Stimulated activated CD8-positive, alpha-beta memory T cell treated with anti-CD3 and anti-CD28 coated beads, Interleukin-7, amount 100 ng/mL, for 1 hour (primary cell): Measurements from ENCODE around the gene ANKMY1.
A peak's percentile ranks its signal among the peaks of the same experiment; 100 is the strongest.
"Not testable (repeated sequence)": the region's sequence is repeated elsewhere in the genome, so short reads cannot be mapped to it uniquely, and the experiment has no call there.

ENCODE experiments used
- DNase-seq, 2 donors: peaks; one replicate each; pipeline ENCODE4 v3.0.0-alpha.2; 2020; ENCODE audit warnings: low read depth in 2 of 2

The ANKMY1 gene

GRCh38 chr2:240521885-240522284 lies 35.9 kb downstream of the ANKMY1 start:
- not testable (repeated sequence) for DNase-seq

GRCh38 chr2:240520974-240521350 lies 36.8 kb downstream of the ANKMY1 start:
- DNase-seq: no peak

DNA sequence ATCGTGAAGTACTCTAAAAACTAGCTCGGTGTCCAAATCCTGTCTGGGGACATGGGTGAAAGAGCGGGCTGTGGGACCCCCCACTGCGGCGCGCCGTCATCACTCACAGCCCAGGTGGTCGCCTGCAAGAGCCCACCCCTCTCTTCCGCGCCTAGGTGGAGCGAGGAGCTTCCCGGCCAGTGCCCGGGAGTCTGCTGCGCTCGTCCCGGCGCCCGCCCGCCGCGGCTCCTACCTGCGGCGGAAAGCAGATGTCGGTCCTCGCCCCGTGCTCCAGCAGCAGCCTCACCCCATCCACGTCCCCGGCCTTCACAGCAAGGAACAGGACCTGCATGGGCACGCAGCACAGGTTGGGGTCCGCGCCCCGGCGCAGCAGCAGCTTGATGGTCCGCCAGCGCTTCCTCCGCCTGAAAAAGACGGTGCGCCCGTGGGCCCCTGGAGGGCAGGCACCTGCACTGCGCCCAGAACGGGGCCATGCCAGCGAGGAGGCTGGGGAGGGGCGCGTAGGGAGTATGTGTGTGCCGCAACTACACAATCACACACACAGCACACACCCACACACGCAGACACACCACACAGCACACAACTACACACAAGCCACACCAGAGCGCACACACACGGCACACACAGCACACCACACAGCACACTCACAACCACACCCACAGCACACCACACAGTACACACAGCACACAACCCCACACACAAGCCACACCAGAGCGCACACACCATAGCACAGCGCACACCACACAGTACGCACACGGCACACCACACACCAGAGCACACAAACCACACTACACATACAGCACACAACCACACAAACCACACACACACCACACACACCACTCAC lies 37.4 kb downstream of the ANKMY1 start:
- DNase-seq: no peak

GRCh38 chr2:240519396-240520129 lies 38.2 kb downstream of the ANKMY1 start:
- DNase-seq: no peak

- no peak for DNase-seq
Observed at GRCh38 chr2:240518981-240519380, 38.8 kb downstream of the ANKMY1 start.

DNA sequence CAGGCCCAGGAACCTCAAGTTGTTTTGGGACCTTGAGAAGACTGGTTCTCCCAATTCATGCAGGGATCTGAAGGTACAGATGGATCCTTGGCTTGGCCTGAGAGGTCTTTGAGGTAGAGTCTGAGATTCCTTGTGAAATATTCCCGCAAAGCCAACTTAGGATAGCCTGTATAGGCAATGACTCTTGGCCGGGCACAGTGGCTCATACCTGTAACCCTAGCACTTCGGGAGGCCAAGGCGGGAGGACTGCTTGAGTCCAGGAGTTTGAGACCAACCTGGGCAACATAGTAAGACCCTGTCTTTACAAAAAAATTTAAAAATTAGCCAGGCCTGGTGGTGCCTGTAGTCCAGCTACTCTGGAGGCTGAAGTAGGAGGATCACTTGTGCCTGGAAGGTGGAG lies 40.4 kb downstream of the ANKMY1 start:
- DNase-seq: no peak

DNA sequence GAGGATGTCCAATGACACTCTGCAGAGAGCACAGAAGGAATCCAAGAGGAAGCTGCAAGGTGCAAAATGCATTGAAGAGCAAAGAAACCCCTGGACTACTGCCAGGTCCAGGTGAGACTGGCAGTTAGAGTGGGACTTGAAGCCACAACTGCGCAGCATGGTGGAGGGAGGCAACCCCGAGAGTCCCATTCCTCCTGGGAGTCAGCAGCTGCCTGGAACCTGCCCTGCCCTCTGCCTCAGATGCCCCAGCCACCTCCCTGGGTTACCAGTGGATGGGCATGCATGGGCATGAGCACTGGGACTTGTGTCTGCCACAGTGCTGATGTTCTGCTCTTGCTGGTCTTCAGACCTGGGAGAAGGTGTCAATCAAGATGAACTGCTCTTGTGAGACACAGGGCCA lies 43.2 kb downstream of the ANKMY1 start:
- no peak for DNase-seq

DNA sequence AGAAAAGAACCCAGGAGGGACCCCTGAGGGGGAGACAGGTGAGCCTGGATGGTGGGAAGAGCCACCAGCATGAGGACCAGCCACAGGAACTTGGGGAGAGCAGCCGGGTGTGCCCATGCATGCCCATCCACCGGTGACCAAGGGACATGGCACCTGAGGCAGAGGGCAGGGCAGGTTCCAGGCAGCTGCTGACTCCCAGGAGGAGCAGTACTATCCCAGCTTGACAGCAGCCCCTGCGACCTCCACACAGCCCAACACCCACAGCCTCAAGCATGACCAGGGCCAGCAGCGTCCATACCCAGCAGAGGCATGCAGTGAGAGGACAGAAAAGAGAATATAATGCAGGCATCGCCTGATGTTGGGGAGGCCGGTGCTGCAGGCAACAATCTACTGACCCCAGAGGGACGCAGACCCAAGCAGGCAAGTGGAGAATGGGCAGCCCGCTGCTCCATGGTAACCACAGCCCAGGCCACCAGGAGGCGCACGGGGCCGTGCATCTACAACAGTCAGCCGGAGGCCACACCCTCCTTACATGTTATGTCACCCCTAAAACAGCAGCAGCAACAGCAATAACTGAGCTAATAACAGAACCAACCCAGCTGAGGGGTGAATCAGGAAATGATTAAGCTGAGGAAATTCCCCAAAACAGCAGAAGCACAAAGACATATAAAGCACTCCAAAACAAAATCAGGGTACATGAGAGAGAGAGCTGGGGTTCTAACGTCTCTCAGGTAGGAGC lies 44.1 kb downstream of the ANKMY1 start:
- peak; percentile 56 to 71 for DNase-seq

GRCh38 chr2:240512666-240513535 lies 44.9 kb downstream of the ANKMY1 start:
- no peak for DNase-seq

GRCh38 chr2:240512109-240512485 lies 45.7 kb downstream of the ANKMY1 start:
- no peak for DNase-seq

DNA sequence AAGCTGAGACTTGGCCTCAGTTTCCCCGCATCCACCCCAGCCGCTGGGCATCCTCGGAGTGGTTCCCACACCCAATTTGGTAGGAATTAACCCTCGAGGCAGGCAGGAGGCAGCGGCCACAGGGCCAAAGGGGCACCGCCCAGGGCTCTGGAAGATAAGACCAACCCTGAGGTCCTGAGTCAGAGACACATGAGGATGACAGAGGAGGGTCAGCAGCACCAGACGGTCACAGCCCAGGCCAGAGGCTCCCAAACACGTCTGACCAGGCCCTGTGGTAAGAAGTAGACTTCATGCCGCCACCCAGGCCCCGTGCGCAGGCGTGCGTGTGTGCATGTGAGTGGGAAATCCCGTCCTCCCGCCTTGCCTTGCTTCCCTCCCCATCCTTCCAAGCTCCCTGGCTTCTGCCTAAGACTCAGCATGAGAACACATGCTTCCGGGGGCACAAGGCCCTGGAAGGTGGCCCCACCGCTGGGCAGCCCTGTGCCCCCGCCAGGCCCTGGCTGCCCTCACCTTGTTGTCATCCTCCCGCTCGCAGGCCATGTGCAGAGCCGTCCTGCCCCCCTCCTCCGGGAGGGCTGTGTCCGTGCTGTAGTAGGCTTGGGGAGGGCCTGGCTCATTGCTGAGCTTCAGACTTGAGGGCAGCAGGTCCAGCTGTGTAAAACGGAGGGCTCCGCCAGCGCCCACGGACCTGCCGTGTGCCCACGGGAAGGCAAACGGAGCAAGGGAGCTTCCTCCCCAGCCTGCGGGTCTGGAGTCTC lies 46.3 kb downstream of the ANKMY1 start:
- DNase-seq: no peak

DNA sequence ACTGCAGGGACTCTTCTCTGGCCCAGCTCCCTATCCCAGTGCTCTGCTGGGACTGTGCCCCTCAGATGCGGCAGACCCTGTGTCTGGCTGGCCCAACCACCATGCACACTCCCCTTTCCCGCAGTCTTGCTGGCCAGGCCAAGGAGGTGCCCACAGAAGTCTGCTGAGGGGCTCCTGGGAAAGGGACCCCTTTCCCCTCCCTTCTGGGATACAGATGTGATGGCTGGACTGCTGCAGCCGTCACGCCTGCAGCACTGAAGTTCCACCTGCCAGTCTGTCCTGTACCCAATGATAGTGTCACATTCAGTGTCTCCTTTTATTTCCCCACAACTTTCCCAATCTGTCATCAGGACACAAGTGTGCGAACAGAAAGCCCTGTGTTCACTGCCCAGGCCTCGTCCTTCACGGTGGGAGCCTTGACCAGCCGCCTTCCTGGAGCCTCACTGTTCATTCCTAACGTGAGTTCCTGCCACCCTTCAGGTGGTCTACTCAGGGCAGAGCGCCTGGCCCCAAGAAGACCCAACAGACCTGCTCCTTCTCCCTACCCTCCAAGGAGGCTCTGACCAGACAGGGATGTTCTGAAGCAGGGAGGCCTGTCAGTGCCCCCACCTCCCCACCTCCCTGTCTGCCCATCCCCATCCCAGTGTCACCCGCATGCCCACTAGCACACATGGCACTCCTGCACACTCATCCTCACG lies 47.1 kb downstream of the ANKMY1 start:
- no peak for DNase-seq

DNA sequence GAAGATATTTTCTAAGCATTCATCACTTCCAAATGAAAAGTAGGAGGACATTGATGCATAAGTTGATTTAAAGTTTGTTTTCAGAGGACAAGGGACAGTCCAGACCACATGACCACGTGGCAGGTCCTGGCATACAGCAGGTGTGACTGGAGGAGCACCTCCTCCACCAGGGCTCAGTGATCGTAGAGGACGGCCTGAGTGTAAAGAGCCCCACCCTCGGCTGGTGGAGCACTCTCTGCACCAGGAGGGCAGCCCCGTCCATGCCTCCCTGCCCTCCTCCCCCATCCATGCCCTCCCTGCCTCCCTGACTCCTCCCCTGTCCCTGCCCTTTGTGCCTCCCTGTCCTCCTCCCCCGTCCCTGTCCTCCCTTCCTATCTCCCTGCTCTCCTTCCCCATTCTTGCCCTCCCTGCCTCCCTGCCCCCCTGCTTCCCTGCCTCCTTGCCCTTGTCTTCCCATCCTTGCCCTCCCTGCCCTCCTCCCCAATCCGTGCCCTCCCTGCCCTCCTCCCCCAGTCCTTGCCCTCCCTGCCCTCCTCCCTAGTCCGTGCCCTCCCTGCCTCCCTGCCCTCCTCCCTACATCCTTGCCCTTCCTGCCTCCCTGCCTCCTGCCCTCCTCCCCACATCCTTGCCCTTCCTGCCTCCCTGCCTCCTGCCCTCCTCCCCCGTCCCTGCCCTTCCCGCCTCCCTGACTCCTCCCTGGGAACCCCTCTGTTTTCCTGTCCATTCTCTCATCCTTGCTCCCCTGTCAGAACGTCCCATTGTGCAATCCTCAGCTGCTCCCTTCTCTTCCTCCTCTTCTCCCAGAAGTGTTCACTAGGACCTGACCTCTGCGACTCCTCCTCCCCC lies 47.9 kb downstream of the ANKMY1 start:
- DNase-seq: no peak

- no peak for DNase-seq
Observed at GRCh38 chr2:240508832-240509545, 48.8 kb downstream of the ANKMY1 start.

- DNase-seq: no peak
Observed at GRCh38 chr2:240507778-240508251, 50.0 kb downstream of the ANKMY1 start.

DNA sequence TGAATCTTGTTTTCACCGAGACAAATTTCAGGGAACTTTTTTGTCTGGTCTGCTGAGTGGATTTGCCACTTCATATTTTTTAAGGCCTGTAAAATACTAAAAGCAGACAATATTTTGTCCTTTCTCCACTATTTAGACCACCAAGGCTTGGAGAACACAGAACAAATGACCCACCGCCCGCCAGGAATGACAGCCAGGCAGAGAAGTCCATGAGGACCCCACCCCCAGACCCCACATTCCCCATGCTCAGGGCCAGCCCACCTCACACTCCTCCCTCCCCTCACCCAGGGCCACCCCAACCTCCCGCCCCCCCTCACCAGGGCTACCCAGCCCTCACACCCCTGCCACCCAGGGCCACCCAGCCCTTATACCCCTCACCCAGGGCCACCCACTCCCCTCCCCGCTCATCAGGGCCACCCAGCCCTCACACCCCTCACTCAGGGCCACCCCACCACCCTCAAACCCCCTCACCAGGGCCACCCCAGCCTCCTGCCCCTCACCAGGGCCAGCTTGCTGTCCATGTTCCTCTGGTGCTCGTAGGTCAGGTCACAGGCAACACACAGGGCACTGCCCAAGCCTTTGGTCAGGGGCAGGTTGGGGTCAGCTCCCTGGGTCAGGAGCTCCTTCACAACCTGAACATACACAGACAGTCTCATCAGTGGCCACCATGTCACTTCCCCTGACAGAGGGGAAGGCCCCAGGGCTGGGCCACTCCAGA lies 50.6 kb downstream of the ANKMY1 start:
- no peak for DNase-seq

DNA sequence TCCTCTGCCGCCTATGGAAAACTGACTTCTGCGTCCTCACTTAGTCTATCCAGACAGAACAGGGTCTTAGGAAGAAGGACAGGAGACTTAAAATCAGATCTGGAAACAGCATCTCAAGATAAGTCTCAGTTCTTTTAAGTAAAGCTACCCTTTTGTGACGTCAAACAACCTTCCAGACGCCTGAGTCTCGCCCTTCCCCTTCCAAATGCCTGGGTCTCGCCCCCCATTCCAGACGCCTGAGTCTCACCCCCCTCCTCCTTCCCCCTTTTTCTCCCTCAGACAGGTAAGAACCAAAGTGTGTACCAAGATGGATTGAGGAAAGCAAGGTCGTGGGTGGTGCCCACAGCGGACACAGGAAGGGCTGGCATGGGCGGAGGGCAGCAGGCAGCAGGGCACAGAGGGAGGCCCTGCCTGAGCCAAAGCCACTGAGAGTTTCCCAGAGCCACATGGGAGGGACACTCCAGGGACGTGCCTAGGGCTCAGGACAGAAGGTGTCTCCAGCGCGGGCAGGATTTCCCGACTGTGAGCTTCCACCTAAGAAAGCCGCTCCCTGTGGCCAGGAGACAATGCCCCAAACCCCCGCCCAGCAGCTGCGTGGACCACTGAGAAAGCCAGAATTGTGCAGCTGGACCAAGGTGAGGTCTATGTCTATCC lies 51.3 kb downstream of the ANKMY1 start:
- DNase-seq: no peak
